ENCODE measurements around the gene CILP.
"Not testable (repeated sequence)": the region's sequence is repeated elsewhere in the genome, so short reads cannot be mapped to it uniquely, and the experiment has no call there.

CILP gene

DNA sequence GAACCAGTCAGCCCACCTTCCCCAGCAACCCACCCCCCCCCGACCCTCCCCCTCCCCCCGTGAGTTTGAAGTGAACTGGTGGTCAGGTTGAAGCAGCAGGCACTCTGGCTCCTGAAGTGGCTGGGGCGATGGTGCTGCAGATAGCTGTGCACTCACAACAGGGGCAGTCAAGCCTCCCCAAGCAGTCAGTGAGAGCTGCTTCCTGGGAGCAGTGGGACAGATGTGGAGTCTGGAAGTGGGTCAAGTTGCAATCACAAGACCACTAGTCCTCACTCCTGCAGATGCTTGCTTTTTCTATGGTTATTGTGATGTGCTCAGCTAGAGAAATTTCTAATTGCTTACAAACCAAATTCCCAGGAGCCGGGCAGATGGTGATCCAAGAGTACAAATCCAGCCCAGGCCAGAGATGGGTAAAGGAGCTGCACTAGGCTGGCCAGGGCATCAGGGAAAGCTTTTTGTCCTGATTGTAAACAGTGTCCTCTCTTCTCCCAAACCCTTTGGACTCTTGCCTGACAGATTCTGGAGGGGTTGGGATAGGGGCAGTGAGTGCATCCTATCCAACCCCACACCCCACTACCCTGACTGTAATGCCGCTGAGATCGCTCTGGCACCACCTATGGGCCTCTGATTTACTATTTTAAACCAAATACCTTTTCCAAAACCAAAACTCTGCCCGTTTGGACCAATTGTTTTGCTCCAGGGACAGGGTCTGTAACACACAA is 16.3 kb downstream of the CILP start:
- in situ Hi-C loops (cut with HindIII; ENCODE audit: low sequenced_read_pairs): no loop called here

DNA sequence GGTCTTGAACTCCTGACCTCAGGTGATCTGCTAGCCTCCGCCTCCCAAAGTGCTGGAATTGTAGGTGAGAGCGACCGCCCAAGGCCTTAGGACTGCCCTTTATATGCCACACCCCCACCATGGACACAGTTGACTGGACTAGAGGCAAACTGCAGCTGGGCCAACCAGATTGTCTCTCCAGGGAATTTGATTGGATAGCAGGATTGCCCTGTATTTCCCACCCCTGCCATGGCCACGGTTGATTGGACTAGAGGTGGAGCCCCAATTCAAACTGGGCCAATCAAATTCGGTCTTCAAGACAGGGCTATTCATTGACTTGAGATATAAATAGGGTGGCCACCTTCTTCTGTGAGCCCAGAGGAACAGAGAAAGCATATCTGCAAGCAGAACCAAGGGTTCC is 19.3 kb downstream of the CILP start:
- in situ Hi-C loops (cut with HindIII; ENCODE audit: low sequenced_read_pairs): no loop called here

DNA sequence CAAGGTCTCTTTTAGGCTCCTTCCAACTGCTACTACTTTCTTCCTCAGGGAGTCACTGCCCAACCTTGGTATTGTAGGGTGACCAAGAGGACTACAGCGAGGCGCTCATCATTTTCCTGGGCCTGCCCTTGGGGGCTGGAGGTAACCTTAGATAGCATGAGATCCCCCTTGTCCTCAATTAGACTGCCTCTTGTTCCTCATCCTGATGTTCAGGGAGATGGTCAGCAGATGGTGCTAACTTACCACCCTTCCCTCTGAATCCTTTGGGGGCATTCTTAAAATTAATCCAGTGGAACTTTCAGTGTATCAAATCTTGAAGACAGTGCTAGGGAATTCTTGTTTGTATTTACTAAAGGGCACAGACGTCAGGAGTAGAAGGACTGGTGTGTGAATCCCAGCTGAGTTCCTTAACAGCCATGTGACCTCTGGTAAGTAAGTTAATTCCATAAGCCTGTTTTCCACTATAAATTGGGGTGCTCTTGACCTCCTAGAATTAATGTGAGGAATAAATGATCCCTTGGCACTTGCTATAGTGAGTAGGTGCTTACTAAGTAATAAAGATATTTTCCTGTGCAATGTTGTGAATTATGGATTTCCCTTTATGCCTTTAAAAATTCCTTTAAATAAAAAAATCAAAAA is 22.1 kb downstream of the CILP start:
- in situ Hi-C loops (cut with HindIII; ENCODE audit: low sequenced_read_pairs): no loop called here

DNA sequence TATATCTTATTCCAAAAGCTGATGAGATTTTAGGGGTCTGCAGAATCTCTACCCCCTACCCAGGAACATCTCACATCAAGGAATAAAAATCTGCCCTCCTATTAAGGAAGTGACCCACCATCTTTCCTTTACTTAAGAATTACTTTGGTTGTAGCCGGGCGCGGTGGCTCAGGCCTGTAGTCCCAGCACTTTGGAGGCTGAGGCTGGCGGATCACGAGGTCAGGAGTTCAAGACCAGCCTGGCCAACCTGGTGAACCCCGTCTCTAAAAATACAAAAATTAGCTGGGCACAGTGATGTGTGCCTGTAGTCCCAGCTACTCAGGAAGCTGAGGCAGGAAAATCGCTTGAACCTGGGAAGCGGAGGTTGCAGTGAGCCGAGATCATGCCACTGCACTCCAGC is 22.8 kb downstream of the CILP start:
- in situ Hi-C loops (cut with HindIII; ENCODE audit: low sequenced_read_pairs): not testable (repeated sequence)

DNA sequence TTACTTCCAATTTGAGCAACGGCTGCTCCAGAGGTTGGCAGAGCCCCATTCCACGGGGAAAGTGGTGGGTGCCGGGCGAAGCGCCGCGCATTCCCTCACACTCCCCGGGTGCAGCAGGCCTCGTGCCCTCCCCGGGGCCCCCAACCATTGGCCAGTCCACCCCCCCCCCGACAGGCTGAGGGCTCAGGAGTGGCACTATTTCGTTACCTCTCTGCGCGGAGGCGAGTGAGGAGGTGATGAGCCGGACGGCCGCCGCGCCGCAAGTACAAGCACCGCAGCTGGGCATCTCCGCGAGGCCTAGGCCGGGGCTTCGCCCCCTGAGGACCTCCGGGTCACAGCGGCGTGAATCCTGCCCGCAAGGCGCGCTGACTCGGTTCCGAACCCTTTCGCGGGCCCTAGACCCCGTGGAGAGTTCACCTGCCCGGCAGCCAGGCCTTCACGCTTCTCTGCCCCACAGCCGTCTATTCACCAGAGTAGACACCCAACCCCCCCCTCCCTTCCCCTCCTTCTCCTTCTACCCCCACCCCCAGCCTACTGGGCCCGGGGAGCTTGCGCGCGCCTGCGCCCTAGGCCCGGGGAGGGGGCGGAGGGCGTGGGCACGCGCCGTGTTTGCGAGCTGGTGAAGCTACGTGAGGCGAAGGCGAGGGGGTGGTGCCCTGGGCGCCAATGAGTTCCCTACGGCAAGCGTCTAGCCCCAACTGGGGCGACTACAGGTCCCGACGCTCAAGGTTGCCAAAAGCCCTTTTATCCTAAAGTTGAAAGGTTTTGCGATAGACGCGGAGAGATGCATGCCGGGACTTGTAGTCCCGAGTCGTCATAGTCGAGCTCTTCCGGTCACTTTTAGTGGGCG is 26.2 kb downstream of the CILP start, which contains the start of gene CLPX:
CLPX (minus strand) TSS at position 475 of the 850 bp plus-strand sequence; CDS start at position 286, 189 bp downstream.
- in situ Hi-C loops (cut with HindIII; ENCODE audit: low sequenced_read_pairs): no loop called here

DNA sequence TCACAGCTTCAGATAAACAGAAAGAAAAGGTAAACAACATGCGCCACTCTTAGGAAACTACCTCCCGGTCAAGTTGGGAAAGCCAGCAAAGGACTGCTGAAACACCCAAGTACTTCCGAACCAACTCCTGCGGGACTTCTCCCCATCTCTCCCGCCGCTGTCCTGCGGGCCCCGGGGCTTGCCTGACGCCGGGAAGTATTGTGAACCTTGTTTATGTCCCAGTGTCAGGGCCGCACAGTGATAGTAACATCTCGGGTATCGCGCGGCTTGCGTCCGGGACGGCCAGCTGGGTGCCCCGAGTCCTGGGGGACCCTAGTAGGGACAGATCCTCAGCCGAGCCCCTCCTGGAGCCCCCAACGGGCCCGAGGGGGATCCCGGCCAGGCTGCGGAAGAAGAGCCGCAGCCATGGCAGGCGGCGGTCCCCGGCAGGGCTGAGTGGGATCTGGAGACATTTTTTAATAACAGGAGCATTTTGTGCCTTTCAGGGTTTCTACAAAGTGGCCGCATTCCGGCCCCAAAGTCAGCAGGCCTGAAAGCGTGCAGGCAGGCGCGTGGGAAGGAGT is 26.9 kb downstream of the CILP start:
- in situ Hi-C loops (cut with HindIII; ENCODE audit: low sequenced_read_pairs): no loop called here

DNA sequence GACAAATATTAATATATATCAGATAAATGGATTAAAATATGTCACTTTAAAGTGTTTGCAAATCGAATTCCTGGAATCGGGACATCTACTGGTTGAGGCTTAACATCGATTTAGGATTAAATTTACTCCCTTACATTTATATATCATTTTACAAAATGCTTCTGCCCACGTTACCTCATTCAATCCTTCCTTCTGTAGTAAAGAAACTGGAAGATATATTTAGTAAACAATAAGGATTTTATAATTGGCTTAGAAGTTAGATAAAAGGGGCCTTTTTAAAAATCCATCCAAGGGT is 27.5 kb downstream of the CILP start:
- in situ Hi-C loops (cut with HindIII; ENCODE audit: low sequenced_read_pairs): no loop called here

DNA sequence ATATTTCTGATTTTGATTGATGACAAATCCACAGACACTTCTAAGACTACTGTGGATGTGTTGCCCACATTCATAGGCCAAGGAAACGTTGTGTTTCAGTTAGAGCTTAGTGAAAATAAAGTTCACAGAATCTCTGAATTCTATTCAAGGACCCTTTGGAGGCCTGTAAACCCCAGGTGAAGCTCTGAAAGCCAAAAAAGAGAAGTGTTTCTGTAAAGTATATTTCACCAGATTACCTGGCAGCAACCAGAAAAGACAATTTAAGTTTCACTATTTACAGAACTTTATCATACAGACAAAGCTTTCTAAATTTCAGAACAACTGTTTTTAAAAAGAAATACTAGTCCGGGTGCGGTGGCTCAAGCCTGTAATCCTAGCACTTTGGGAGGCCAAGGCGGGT is 28.7 kb downstream of the CILP start:
- in situ Hi-C loops (cut with HindIII; ENCODE audit: low sequenced_read_pairs): no loop called here

DNA sequence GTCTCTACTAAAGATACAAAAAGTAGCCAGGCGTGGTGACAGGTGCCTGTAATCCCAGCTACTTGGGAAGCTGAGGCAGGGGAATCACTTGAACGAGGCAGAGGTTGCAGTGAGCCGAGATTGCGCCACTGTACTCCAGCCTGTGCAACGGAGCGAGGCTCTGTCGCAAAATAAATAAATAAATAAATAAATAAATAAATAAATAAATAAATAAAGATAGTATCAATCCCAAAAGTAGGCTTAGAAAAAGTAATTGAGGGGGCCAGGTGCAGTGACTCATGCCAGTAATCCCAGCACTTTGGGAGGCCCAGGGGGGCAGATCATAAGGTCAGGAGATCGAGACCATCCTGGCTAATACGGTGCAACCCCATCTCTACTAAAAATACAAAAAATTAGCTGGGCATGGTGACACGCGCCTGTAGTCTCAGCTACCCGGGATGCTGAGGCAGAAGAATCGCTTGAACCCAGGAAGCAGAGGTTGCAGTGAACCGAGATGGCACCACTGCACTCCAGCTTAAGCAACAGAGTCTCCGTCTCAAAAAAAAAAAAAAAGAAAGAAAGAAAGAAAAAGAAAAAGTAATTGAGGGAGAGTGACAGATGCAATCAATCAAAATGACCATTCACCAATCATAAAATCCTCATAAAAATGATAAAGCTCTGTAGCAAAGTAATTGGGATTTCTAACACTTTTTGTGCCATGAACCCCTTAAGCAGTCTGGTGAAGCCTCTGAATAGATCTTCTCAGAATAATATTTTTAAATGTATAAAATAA is 29.5 kb downstream of the CILP start:
- in situ Hi-C loops (cut with HindIII; ENCODE audit: low sequenced_read_pairs): not testable (repeated sequence)

DNA sequence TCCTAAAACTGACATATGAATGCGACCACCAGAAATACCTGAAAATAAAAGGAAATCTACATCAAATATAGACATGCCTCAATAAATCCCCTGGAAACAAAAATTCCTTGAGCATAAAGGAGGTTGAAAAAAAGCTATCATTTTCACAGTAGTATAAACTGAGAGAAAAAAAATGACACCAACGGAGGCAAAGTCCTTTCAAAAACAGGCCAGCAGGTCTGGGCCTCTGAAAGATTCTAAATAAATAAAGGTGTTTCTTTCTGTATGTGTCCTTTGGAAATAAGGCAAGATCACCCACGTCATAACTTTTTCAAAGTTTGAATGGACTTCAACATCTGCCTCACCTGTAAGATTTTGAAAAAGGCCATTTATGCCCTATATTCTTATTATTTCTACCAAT is 31.1 kb downstream of the CILP start:
- in situ Hi-C loops (cut with HindIII; ENCODE audit: low sequenced_read_pairs): no loop called here

DNA sequence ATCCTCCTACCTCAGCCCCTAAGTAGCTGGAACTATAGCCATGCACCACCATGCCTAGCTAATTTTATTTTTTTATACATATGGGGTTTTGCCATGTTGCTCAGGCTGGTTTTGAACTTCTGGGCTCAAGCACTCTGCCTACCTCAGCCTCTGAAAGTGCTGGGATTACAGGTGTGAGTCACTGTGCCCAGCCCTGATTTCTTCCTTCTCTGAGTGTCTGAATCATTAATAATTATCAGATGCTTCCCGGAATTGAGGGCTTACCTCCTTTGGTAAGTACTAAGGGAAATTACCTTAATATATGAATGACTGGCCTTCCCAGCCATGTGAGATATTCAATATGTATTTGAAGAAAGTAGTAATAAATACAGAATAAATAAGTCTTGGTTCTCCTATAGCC is 33.4 kb downstream of the CILP start:
- in situ Hi-C loops (cut with HindIII; ENCODE audit: low sequenced_read_pairs): no loop called here

DNA sequence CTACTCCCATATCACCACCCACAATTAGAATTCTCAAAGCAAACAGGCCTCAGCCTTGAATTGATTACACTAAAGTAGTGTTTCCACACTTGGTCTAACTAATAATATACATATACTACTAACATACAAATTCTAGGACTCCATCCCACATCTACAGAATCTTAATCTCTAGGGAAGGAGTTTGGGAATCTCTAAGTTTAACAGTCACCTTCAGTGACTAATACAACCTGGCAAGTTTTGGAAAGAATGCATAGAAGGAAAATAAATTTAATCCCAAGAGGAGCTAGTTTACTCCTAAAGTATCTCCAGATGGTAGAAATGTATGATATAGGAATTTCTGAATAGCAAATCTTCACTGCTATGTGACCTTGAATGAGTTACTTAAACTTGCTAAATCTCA is 35.2 kb downstream of the CILP start:
- in situ Hi-C loops (cut with HindIII; ENCODE audit: low sequenced_read_pairs): no loop called here

DNA sequence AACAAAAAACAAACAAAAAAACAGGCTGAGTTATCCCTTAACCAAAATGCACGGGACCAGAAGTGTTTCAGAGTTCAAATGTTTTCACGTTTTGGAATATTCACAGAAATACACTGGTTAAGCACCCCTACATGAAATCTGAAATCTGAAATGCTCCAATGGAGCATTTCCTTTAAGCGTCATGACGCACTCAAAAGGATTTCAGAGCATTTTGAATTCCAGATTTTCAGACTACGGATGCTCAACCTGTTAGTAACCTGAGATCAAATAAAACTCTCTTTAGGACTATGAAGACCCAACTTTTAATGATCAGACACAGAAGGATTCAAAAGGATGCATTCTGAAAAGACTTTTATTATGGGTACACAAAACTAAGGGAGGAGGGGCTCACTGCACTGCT is 35.8 kb downstream of the CILP start:
- in situ Hi-C loops (cut with HindIII; ENCODE audit: low sequenced_read_pairs): no loop called here

DNA sequence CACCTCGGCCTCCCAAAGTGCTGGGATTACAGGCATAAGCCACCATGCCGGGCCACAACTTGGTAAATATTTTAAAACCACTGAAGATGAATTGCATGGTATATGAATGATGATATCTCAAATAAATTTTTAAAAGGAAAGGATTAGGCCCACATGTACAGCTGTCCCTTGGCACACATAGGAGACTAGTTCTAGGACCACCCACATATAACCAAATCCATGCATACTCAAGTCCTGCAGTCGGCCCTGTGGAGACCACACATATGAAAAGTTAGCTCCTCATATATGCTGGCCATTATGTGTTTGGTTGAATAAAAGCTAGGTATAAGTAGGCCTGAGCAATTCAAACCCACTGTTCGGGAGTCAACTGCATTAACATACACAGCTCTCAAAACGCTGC is 36.8 kb downstream of the CILP start:
- in situ Hi-C loops (cut with HindIII; ENCODE audit: low sequenced_read_pairs): no loop called here

DNA sequence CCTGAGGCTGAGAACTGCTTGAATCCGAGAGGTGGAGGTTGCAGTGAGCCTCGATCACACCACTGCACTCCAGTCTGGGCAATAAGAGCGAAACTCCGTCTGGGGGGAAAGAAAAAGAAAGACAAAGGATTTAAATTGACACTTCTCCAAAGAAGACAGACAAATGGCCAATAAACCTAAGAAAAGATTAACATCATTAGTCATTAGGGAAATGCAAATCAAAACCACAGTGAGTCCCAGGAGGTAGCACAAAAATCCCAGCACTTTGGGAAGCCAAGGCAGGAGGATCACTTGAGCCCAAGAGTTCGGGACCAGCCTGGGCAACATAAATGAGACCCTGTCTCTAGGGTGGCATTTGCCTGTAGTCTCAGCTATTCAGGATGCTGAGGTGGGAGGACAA is 38.7 kb downstream of the CILP start:
- in situ Hi-C loops (cut with HindIII; ENCODE audit: low sequenced_read_pairs): no loop called here

DNA sequence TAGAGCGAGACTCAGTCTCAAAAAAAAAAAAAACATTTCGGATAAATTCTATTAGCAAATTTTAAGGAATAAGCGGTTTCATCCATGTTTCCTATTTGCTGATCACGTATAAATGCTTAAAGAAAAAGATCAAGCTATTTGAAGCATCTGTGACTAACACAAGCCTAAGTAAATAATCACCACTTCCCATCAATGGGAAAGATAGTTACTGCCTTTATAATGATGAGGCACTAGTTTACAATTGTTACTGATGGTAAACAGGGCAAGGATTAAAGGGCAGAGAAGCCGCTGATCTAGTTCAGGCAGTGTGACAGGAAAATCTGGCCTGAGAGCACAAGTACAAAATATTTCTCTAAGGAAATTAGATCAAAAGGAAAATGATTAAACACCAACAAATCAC is 39.8 kb downstream of the CILP start:
- in situ Hi-C loops (cut with HindIII; ENCODE audit: low sequenced_read_pairs): no loop called here

DNA sequence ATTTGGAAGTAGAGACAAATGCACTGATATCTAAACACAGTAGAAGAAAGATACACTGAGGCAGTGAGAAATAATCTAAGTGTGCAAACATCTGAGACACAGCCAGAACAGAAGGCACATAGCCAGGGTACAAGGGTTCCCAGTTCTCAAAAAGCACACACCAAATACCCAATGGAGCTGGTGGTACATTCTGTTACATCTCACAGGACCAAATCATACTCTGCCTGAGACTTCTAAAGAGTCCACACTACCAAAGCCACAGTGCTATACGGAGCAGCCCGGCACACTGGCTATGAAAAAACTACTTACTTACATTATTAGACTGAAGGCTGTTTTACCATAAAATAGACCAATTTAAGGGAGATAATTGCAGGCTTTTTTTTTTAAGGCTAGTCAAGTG is 45.4 kb downstream of the CILP start:
- in situ Hi-C loops (cut with HindIII; ENCODE audit: low sequenced_read_pairs): no loop called here

DNA sequence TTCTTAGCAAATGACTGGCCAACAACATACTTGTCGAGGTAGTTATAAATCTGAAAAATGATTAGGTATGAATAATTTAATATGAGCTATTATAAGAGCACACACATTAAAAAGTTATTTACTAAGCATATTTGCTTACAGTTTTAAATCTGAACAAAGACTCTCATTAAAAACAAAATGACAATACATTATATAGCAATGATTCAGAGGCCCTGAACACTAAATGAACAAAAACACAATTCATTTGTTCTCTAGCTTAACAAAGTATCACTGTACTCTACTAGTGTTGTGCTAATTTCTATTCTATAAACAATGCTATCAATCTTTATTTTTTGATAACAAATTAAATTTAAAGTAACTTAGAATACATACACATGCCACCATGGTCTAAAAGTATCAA is 47.1 kb downstream of the CILP start:
- in situ Hi-C loops (cut with HindIII; ENCODE audit: low sequenced_read_pairs): no loop called here

DNA sequence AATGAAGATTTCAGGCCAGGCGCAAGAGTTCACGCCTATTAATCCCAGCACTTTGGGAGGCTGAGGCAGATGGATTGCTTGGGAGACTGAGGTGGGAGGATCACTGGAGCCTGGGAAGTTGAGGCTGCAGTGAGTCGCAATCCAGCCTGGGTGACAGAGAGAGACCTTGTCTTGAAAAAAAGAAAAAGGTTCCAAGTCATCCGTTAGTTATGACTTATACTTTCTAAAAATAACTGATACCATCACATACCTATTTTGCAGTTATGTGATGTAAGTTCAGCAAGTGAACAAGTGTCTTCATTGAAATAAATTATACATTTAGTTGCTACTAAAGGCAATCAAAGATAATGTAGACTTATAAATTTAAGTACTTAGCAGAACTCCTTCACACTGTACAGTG is 48.2 kb downstream of the CILP start:
- in situ Hi-C loops (cut with HindIII; ENCODE audit: low sequenced_read_pairs): no loop called here

DNA sequence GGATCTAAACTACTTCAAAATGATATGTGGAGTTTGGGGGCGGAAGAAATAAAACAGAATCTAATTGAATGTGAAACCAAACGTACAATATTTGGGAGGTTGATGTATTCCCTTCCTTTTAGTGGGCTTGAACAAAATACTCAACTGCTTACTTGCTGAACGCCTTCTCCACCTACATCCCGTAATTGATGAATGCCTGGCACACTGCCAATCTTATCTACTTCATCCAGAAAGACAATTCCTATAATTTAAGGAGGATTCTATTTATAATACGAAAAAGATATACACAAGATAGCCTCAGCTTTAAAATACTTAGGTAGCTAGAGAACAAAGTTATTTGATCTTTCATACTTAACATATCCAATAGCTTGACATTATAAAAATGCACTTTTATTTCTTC is 54.6 kb downstream of the CILP start:
- in situ Hi-C loops (cut with HindIII; ENCODE audit: low sequenced_read_pairs): no loop called here

DNA sequence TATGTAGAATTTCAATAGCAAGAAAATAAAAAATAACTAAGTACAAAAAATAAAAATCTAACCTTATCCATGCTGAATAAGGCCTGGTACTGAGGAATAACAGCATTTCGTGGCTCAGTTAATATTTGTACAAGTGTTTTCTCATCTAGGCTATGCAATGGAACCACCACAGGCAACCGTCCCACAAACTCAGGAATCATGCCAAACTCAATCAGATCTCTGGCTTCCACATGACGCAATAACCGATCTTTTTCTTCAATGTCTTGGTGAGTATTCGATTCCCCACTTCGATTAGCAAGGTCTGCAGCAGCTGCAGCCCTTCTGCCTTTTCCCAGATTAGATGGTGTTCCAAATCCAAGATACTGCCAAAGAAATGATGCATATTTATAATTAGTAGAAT is 56.6 kb downstream of the CILP start:
- in situ Hi-C loops (cut with HindIII; ENCODE audit: low sequenced_read_pairs): no loop called here
